NAMALWA (cell line): ENCODE results near the gene CBFA2T3.
A peak's percentile ranks its signal among the peaks of the same experiment; 100 is the strongest.

Experiments
- DNase-seq: peaks from one replicate; pipeline ENCODE4 v3.0.0-alpha.2; 2015; ENCODE audit warnings: low spot score

Gene CBFA2T3

DNA sequence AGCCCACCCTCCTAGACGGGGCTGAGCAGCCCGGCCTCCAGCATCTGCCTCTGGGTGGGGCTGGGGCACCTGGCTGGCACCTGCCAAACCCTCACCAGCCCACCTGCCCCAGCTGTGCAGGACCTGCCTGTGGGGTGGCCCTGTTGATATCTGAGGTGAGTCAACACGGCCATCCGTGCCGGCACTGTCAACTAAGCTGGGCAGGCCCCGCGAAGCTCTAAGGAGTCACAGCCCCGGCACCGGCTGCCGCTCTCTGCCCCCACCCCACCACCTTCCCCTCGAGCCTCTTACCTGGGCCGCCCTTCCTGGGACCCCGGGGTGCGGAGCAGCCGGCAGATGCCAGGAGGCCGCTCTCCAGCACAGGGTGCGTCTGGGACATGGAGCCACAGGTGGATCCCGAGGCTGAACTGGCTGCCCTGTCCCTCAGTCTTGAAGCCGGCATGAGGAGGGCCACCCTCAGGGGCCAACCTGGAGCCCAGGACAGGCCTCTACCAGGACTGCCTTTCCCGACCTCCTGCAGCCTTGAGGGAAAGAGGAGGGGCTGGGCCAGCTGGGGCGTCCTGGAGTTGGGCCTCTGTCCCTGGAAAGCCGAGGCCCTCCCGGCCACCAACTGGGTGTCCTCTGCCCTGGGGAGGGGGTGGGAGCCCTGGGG lies 515 bp downstream of the CBFA2T3 start:
- peak; percentile 80 for DNase-seq

DNA sequence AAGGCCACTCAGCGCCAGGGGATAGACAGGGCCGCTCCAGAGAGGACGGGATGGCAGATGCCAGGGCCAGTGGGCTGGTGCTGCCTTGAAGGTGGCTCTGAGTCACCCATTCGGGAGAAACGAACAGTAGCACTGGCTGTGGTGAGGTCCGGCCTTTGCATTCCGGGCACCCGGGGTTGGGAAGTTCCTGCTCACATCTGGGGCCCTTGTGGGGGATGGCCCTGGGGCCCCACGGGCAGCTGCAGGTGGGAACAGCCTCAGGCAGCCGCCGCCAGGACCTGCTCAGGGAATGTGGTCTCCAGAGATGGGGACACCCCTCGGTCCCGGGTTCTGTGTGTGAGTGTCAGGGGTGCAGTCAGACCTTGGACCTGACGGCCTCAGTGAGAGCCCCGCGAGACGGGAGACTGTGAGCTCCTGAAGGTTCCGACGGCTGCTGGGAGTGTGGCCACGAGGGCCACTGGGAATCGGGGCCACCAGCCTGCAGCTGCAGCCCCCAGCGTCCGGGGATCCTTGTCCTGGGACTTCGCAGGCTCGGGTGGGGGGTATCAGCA lies 1.4 kb downstream of the CBFA2T3 start:
- peak; percentile 42 for DNase-seq

DNA sequence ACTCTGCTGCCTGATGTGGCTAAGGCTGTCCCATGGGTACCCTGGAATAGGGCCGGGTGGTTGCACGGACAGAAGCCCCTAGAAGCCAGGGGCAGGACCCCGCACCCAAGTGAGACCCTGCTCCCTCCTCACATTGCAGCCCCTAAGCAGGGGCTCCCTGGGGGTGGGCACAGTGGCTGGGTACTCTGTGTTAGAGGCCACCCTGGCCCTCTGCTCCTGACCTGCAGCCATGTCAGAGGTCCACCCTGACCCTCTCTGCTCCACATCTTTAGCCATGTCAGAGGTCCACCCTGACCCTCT lies 2.1 kb downstream of the CBFA2T3 start:
- no peak for DNase-seq

DNA sequence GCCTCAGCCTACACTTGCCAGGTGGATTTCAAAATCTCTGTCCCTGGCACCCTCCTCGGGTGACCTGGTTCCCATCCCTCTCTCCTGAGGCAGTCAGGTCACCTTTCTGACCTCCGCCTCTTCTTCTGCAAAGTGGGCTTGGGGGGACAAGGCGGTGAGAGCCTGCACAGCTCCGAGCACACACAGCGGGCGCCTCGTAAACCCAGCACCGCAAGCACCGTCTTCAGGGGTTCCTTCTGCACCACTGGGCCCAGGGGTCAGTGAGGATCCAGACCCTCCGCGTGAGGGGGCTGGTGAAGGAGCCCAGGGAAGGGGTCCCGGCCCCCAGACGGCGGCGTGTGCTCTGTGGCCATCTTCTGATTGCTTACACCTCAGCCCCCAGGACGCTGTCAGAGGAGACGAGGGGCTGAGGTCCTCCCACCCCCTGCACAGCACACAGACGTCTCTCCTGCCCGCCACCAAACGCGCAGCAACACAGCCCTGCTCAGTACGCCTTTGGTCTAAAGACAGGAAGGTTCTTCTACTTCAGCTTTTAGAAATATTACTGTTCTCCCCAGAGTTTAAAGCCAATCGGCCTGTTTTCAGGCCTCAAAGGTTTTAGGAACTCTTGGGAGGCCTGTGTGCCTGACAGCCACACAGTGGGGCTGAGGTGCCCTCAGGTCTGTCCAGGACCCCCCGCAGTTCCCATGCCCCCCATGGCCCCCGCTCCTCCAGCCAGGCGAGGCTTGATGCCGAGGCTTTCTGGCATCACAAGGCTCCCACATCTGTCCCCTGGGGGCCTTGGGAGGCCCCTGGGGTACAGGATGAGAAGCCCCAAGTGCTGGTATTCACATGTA lies 2.7 kb downstream of the CBFA2T3 start:
- peak; percentile 71 for DNase-seq

DNA sequence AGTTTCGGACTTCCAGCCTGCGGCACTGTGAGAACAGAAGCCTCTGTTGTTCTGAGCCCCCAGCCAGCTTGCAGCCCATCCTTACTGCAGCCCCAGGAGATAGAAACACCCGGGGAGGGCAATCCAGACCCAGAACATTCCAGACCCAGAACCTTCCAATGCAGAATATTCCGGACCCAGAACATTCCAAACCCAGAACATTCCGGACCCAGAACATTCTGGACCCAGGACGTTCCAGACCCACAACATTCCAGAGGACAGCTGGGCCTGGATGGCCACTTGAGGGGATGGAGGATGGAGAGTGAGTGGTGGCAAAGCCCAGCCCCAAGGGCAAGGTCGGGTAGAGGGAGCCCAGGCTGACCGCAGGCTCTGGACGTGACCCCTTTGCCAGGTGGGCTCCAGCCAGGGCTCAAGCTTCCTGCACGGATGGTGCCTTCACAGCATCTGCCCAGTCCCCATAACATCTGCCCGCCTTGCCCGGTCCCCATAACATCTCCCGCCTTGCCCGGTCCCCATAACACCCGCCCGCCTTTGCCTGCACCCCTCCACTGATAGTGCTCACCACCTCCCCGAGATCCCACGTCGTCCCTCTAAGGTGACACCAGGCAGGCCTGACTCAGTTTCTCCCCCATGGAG lies 3.5 kb downstream of the CBFA2T3 start:
- DNase-seq, result no peak

DNA sequence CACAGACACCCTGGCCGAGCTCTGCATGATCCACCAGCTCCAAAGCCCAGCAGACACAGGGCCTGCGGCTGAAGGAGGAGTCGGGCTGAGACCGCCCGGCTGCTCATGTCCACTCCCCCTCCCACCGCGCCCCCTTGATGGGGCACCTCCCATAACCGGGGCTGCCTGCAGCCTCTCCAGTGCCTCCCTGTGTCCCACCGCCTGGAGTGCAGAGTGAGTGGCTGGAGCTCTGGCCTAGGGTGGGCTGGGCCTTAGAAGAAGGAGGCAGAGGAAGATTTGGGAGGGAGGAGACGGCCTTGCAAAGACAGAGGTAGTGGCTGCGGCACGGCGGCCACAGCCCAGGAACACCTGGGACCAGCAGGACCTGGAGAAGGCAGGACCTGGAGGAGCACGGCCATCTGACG lies 4.0 kb downstream of the CBFA2T3 start:
- DNase-seq, result no peak

DNA sequence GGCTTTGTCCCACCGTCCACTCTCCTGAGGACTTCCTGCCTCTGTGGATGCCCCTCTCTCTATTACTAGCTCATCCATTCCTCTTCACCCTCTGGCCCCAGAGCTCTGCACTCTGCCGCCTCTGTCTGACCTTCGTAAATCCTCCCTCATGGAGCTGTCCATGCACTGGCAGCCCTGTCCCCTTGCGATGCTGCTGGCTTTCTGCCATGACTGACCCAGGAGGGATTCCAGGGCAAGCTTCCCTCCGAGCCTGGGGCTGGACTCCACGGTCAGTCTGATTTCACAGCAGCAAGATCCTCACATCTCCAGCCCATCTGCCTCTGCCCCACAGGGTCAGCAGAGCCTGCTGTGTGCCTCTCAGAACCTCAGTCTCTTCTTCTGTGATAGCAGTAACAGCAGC lies 4.7 kb downstream of the CBFA2T3 start:
- no peak for DNase-seq

DNA sequence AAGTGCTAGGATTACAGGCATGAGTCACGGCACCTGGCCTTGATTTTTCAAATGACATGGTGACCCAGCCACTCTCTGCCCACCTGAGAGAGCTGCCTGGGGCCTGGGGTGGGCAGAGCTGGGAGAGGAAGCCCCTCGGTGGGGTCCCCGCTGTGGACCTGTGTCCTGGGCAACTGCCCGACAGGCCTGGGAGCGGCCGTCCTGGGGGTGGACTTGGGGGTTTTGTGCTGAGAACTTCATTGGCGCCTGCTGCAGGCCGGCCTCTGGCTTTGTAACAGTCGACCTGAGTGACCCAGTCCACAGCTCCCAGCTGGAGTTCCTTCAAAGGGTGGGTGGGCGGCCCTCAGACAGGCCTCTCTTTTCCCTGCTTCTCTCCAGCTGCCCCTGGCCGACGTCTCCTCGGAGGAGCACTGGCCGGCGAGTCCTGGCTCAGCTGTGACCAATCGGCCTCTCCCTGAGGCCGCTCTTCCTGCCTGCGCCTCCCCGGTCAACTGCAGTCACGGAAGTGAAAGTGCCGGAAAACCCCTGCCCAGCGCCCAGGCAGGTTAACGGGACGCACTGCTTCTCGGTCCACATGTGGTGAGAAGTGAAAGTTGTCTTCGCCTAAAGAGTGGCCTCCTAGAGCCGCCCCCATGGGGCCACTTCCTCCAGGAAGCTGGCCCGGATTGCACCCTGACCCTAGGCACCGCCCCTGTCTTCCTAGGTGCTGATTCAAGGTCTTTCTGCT lies 5.5 kb downstream of the CBFA2T3 start:
- peak; percentile 57 for DNase-seq

DNA sequence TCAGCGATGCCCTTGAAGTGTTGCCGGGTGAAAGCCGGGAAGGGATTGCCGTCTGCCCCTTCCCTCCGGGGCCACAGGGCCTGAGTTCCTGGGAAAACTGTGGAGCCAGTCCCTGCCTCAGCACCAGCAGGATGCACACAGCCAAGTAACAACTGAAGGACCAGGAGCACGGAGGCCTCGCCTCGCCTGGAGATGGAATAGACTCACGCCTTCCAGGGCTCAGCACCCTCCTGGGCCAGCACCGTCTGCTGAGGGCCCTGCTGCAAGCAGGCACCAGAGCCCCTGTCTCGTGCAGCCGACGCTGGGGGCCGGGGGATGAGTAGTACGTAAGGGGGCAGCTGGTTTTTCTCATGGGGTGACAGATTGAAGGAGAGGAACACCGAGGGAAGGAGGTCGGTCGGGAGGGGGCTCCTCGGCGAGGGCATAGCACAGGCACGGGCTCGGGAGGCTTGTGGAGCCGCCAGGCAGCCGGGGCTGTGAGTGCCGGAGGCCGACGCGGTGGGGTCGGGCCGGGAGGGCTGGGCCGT lies 6.4 kb downstream of the CBFA2T3 start:
- peak; percentile 41 for DNase-seq

DNA sequence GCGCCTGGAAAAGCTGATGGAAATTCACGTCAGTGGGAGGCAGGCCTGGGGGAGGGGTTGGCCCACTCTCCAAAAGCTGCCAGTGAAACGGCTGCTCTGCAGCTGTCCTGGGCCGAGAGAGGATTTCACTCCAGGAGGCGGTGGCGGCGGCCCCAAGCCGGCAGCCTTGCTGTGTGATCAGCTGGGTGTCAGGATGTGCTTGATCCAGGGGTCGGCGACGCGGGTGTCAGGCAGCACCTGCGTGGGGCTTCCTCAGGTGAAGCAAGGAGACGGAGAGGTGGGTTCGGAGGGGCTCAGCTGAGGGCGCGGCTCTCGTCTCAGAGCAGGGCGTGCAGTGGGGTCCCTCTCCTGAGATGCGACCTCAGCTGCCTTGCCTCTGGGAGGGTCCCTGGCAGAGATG lies 7.0 kb downstream of the CBFA2T3 start:
- peak; percentile 61 for DNase-seq

DNA sequence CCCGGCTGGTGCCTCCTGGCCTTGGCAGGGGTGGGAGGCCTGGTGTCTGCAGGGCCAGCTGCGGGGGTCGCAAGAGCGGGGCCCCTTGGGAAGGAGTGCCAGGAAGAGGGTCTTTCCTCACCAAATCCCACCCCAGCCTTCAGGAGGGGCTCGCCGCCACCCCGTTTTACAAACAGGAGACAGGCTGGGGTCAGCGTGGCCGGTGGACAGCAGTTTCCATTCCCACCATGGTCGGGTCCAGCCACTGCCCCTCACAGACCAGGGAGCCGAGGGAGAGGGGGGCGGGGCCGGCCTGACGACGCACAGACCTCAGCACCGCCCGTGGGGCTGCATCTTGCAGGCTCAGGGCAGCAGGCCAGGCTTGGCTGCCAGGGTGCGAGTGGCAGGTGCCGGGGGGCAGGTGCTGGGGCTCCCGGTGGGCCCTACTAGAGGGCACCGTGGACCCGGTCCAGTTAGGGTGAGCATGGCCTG lies 7.6 kb downstream of the CBFA2T3 start:
- DNase-seq, result peak; percentile 55

DNA sequence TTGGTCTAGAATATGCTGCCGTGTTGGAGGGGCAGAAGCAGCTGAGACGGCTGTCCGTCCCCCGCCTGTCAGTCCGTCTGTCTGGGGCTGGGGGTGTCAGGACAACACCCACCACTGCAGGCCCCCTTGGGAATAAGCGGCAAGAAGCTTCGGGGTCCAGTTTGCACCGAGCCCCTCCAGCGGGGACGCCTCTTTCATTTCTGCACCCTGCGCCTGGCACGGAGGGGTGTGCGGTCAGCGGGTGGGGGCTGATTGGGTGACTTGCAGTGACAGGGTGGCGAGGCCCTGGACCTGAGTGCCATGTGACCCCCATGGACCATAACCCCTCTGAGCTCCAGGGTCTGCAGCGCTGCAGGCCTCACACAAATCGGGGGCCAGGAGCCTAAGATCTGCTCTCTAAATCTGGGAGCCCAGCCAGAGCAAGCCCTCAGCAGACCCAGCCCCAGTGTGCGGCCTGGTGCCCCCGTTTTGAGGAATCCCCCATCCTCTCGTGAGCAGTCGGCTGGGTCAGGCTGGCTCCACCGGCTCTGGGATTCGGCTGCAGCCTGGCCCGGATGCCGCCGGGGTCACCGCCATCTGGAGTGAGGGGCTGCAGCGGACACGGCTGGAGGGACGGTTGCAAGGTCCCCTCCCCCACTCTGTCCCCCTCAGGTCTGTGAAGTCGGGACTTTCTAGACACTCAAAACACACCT lies 8.3 kb downstream of the CBFA2T3 start:
- peak; percentile 58 for DNase-seq

DNA sequence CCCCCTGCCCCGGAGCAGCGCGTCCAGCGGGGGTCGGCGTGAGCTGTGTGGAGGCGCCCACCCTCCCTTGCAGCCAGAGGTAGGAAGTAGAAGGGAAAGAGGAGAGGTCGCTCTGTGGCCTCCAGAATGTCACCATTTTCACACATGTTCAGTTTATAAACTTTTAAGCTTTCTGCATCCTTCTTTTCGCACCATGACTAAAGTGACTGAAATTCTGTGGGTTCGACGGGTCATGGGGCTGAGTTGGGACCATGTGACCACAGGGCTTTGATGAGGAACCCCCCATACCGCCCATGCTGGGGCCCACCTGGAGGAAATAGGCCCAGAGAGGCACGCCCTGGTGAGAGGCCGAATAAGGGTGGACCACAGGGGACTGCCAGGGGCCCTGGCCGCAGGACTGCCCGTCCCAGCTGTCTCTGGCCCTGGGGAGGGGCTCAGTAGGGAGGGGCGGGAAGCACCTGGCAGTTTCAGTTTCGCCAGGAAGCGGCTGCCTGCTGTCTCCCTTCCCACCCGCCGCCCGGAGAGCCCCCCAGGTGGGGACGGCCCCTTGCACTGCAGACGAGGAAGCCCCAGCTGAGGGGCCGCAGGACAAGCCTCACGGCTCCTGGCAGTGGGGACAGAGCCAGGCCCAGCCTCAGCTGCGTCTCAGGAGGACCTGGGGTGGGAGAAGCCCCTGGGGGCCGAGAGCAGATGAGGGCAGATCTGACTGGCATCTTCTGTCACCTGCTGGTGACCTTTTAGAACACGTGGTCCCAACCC lies 9.0 kb downstream of the CBFA2T3 start:
- DNase-seq, result peak; percentile 92

DNA sequence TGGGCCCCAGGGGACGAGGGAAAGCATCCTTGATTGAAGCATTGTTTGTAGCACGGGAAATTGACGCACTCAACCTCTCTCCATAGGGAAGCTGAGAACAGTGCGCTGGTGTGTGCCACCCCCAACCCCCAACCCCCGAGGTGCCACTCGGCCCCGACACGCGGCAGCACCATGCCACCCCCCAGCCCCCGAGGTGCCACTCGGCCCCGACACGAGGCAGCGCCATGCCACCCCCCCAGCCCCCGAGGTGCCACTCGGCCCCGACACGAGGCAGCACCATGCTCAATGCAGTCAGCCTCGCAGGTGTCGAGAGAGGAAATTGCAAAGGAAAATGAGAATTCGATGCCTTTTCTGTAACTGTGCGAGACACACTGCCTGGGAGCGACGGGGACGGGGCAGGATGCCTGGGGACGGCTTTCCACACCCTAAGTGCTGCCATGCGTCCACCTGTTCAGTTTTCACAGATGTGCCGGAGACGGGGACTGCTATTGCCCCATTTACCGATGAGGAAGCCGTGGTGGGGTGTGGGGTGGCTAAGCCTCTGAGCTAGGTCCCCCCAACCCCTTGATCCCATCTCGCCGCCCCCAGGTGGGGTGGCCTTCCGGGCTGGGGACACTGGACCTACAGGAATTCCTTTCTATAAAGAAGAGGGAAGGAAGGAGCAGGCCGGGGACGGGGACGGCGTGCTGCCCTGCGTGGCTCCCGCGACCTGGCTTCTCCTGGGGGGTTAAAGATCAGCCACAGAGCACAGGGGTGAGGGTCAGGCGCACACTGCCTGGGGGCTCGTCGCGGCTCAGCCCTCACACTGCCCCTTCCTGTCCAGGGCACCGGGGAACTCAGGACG lies 9.8 kb downstream of the CBFA2T3 start:
- DNase-seq, result peak; percentile 61

DNA sequence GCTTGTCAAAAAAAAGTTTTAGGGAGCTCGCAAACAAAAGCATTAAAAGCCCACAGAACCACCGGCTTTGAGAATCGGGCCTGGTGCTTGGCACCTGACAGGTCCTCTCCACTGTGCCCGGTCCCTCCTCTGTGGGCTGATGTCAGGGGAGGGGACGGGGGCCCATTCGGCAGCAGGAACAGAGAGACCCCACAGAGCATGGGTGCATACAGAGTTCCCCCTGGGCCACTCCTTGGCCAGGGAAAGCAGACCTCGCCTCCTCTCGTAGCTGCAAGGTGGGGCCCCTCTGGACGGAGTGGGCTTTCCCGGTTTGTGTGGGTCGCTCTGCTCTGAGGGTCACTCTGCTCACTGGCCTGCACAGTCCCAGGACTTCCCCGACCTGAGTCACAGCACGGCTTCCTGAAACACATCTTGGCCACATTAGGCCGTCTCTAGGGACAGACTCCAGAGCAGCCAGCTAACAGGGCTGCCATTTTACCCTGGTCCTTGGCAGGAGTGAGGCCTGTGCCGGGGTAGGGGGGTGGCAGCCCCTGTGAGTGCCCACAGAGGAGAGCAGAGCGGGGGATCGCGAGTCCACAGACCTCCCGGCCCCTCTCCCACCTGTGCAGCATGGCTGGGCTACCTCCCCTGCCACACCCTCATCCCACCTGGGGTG lies 11.1 kb downstream of the CBFA2T3 start:
- no peak for DNase-seq

DNA sequence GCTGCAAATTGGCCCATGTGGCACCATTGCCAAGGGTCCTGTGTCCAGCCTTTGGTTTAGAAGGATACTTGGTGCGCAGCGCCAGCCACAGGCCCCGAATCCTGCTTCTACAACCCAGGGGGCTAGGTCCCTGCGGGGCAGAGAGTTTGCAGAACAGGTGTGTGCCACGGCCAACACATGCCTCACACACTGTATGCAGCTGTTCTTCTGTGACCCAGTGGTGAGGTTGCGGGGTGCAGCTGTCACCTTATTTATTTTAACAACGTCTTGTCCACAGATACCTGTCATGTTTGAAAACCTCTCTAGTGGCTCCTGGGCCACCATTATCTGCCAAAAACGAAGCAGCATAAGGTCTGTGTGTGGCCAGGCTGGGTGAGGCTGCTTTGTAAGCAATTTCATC lies 11.6 kb downstream of the CBFA2T3 start:
- peak; percentile 81 for DNase-seq

DNA sequence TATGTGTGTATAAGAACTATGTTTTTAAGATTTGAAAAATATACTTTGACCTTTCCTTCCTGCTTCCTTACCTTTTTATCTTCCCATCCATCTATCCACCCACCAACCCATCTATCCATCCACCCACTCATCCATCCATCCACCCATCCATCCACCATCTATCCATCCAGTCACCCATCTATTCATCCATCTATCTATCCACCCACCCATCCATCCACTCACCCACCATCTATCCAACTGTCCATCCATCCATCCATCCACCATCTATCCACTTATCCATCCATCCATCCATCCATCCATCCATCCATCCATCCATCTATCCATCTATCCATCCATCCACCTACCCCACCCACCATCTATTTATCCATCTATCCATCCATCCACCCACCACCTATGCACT lies 12.4 kb downstream of the CBFA2T3 start:
- no peak for DNase-seq

DNA sequence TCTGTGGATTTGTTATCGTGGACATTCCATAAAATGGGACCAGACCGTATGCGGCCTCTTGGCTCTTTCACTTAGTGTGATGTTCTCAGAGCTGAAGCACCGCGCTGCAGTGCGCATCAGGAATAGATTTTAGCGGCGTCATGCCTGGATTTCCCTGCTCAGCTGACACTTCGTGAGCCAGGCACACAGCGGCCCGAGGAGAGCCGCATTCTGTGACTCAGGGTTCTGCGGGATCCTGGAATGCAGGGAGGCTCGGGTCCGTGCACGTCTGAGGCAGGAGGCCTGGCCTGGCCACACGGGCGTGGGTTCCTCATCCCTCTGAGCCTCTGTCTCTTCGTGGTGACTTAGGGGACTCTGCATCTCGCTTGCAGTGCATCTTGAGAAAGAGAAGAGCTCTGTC lies 13.4 kb downstream of the CBFA2T3 start:
- no peak for DNase-seq

DNA sequence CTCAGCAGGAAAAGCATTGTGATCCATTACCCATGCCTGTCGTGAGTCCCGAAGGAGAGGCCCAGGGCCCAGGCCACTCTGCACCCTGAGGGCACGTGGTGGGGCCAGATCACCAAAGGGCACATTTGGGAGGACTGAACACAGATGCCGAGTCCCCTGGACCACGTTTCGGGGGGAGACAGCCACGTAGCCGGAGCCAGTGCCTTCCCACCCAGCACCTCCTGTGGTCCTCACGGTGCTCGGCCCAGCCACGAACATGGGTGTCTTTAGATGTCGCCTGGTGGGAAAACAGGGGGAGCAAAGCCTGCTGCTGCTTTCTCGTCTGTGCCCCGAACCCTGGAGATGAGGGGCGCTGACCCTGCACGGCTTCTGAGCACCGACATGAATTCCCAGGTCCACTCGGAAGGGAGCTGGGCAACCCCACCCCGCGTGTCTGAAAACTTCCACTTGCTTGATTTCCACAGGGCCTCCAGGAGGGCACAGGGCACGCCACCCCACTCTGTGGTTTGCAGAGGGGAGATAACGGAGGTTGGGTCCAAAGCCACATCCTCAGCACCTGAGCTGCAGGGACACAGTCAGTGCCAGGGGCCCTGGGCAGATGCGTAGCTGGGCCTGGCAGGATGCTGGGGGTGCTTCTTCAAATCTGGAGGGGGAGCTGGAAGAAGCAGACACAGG lies 14.4 kb downstream of the CBFA2T3 start:
- no peak for DNase-seq
